HCT116 (cell line): ENCODE measurements around the gene PLB1. TPM values are rescaled to one million over a fixed set of nuclear protein-coding genes. Genes with fewer than 3 reads are reported as not detected.

ENCODE experiments used
- ATAC-seq: fragments of 200-7000 bp; cut with Tn5 transposase; 2 replicates; pipeline ENCODE4 v1.9.1; 2020; ENCODE audit warnings: mild to moderate bottlenecking, moderate library complexity
- BruUV-seq: library from RNA; stranded (reverse); fragments of 400-500 nt; replicated peaks from 2 replicates; lab custom pipeline; 2021; lab: Mats Ljungman, UMichigan
- CTCF ChIA-PET: fragments of 300-600 bp; sonication (Branson Sonifier 250); formaldehyde crosslinking; loops from one replicate; lab custom pipeline; 2021; ENCODE audit warnings: antibody characterized with exemption; lab: Charles Lee
- POLR2A ChIA-PET: fragments of 300-600, 350-600 bp; sonication (Branson Sonifier 250); formaldehyde crosslinking; loops from one replicate; lab custom pipeline; 2021; ENCODE audit warnings: antibody characterized with exemption; lab: Charles Lee
- RAD21 ChIA-PET, 2 experiments: fragments of 300-600 bp; sonication (Branson Sonifier 250); formaldehyde crosslinking; loops; one replicate each; lab custom pipeline; 2023; ENCODE audit warnings: low total read pairs in 2 of 2; ENCODE audit not compliant: uncharacterized antibody in 2 of 2, unreplicated experiment in 2 of 2, low non-redundant PET in 1 of 2; lab: Charles Lee
- DNase-seq: peaks from one replicate; pipeline ENCODE4 v3.0.0-alpha.2; 2010; ENCODE audit warnings: low read depth, low spot score
- H2AFZ ChIP-seq: fragments of 200-600 bp; shearing (Covaris generic), sonication (generic); 2 replicates; pipeline ENCODE4 v1.6.1; 2017; ENCODE audit warnings: low read depth, mixed run types, mixed read lengths, antibody characterized with exemption, low read length; ENCODE audit not compliant: poor library complexity, severe bottlenecking
- H3K27ac ChIP-seq: 2 replicates; pipeline ENCODE4 v1.5.1; 2012; ENCODE audit warnings: low read depth, low read length
- H3K27me3 ChIP-seq: fragments of 200-600 bp; sonication (generic); 2 replicates; pipeline ENCODE4 v1.6.1; 2016; ENCODE audit warnings: mixed run types, low read length, mixed read lengths; ENCODE audit not compliant: insufficient read depth
- H3K36me3 ChIP-seq, 2 experiments: fragments of 200-500 bp in 1 of 2; fragments of 200-600 bp in 1 of 2; sonication (Bioruptor generic) in 1 of 2; sonication (generic) in 1 of 2; 2 replicates each; pipeline versions ENCODE4 v1.5.1 to v1.6.1; 2014 to 2016; ENCODE audit warnings: low read length in 2 of 2, inconsistent platforms in 1 of 2, mixed read lengths in 1 of 2, mixed run types in 1 of 2; ENCODE audit not compliant: insufficient read depth in 2 of 2, control insufficient read depth in 1 of 2
- H3K4me1 ChIP-seq, 2 experiments: fragments of 200-600 bp in 1 of 2; sonication (generic) in 1 of 2; 2 replicates each; pipeline versions ENCODE4 v1.5.1 to v1.6.1; 2012 to 2017; ENCODE audit warnings: low read length in 2 of 2, inconsistent platforms in 1 of 2, mild to moderate bottlenecking in 1 of 2, mixed read lengths in 1 of 2, mixed run types in 1 of 2, moderate library complexity in 1 of 2; ENCODE audit not compliant: insufficient read depth in 2 of 2, control insufficient read depth in 1 of 2
- H3K4me2 ChIP-seq: fragments of 200-600 bp; sonication (generic); 2 replicates; pipeline ENCODE4 v1.6.1; 2017; ENCODE audit warnings: mixed run types, low read length, mixed read lengths
- H3K4me3 ChIP-seq, 2 experiments: fragments of 200-600 bp in 1 of 2; sonication (generic) in 1 of 2; replicated peaks in 1 of 2; 2 replicates each; pipeline ENCODE4 v1.5.1; 2011 to 2016; ENCODE audit warnings: low read length in 2 of 2, control low read depth in 1 of 2, low read depth in 1 of 2, mild to moderate bottlenecking in 1 of 2, mixed read lengths in 1 of 2, mixed run types in 1 of 2
- H3K79me2 ChIP-seq: fragments of 200-600 bp; sonication (generic); 2 replicates; pipeline ENCODE4 v1.6.1; 2017; ENCODE audit warnings: mild to moderate bottlenecking, mixed run types, low read length, moderate library complexity, mixed read lengths; ENCODE audit not compliant: insufficient read depth
- H3K9ac ChIP-seq: fragments of 200-600 bp; sonication (generic); 2 replicates; pipeline ENCODE4 v1.6.1; 2016; ENCODE audit warnings: low read length, mixed read lengths
- H3K9me2 ChIP-seq: fragments of 200-600 bp; sonication (generic), shearing (Covaris generic); 2 replicates; pipeline ENCODE4 v1.6.1; 2017; ENCODE audit warnings: mixed run types, mild to moderate bottlenecking, moderate library complexity; ENCODE audit not compliant: insufficient read depth
- H3K9me3 ChIP-seq, 2 experiments: fragments of 200-500 bp in 1 of 2; fragments of 200-600 bp in 1 of 2; sonication (Bioruptor generic) in 1 of 2; sonication (generic) in 1 of 2; 2 replicates each; pipeline ENCODE4 v1.6.1; 2014 to 2017; ENCODE audit warnings: low read length in 2 of 2, mixed read lengths in 2 of 2, inconsistent platforms in 1 of 2, low read depth in 1 of 2, mild to moderate bottlenecking in 1 of 2, mixed run types in 1 of 2, moderate library complexity in 1 of 2; ENCODE audit not compliant: control insufficient read depth in 1 of 2, insufficient read depth in 1 of 2
- H4K20me1 ChIP-seq: fragments of 200-600 bp; sonication (generic), shearing (Covaris generic); 2 replicates; pipeline ENCODE4 v1.6.1; 2017; ENCODE audit warnings: mixed run types, mild to moderate bottlenecking, moderate library complexity; ENCODE audit not compliant: insufficient read depth
- CBX3 ChIP-seq: IDR thresholded peaks from 2 replicates; pipeline ENCODE4 v1.6.1; 2012; ENCODE audit warnings: low read depth
- CEBPB ChIP-seq: IDR thresholded peaks from 2 replicates; pipeline ENCODE4 v1.6.1; 2012; ENCODE audit warnings: low read depth
- EGR1 ChIP-seq: IDR thresholded peaks from 2 replicates; pipeline ENCODE4 v1.6.1; 2012; ENCODE audit warnings: low read depth
- ELF1 ChIP-seq: IDR thresholded peaks from 2 replicates; pipeline ENCODE4 v1.6.1; 2012; ENCODE audit warnings: low read depth, borderline replicate concordance
- EZH2 ChIP-seq: fragments of 200-600 bp; sonication (generic); IDR thresholded peaks from 2 replicates; pipeline ENCODE4 v1.6.1; 2017; ENCODE audit warnings: antibody characterized with exemption, mixed run types
- EZH2phosphoT487 ChIP-seq: fragments of 200-600 bp; IDR thresholded peaks from 2 replicates; pipeline ENCODE4 v1.6.1; 2018; ENCODE audit warnings: antibody characterized with exemption, borderline replicate concordance
- FOSL1 ChIP-seq: IDR thresholded peaks from 2 replicates; pipeline ENCODE4 v1.6.1; 2012; ENCODE audit warnings: low read depth
- JUND ChIP-seq: IDR thresholded peaks from 2 replicates; pipeline ENCODE4 v1.6.1; 2012
- RAD21 ChIP-seq: IDR thresholded peaks from 2 replicates; pipeline ENCODE4 v1.6.1; 2012; ENCODE audit warnings: low read depth, mild to moderate bottlenecking
- SIN3A ChIP-seq: IDR thresholded peaks from 2 replicates; pipeline ENCODE4 v1.6.1; 2012; ENCODE audit warnings: low read depth
- SP1 ChIP-seq: IDR thresholded peaks from 2 replicates; pipeline ENCODE4 v1.6.1; 2012; ENCODE audit warnings: low read depth
- SRF ChIP-seq: IDR thresholded peaks from 2 replicates; pipeline ENCODE4 v1.6.1; 2012; ENCODE audit warnings: low read depth
- TCF7L2 ChIP-seq: IDR thresholded peaks from 2 replicates; pipeline ENCODE4 v1.7.0; 2011; ENCODE audit warnings: borderline replicate concordance, inconsistent platforms; ENCODE audit not compliant: insufficient read depth, insufficient read length; ENCODE audit errors: extremely low read depth
- YY1 ChIP-seq: IDR thresholded peaks from 2 replicates; pipeline ENCODE4 v1.6.1; 2011; ENCODE audit warnings: low read length, low read depth, moderate library complexity, mild to moderate bottlenecking; ENCODE audit not compliant: insufficient replicate concordance; ENCODE audit errors: extremely low read depth
- ZFX ChIP-seq: fragments of 450-650 bp; IDR thresholded peaks from 2 replicates; pipeline ENCODE4 v1.6.1; 2017
- ZNF274 ChIP-seq: fragments of 200-500 bp; sonication (Bioruptor generic); IDR thresholded peaks from 2 replicates; pipeline ENCODE4 v1.6.1; 2014; ENCODE audit warnings: mild to moderate bottlenecking, low read depth, low read length, inconsistent platforms
- intact Hi-C: fragments of 100-400 bp; cut with micrococcal nuclease; formaldehyde crosslinking; loops from 2 replicates; pipeline ENCODE4 v1.10.0; 2022
- total RNA-seq: library from RNA; stranded (reverse); gene quantifications from one replicate; pipeline ENCODE4 v1.2.1, GENCODE V29; 2021; ENCODE audit not compliant: unreplicated experiment
- TF ChIP-seq, protein P1 (sequence below): IDR thresholded peaks from 2 replicates; pipeline ENCODE4 v1.6.1; 2011; ENCODE audit warnings: mild to moderate bottlenecking, low read length, moderate library complexity; ENCODE audit not compliant: insufficient replicate concordance; ENCODE audit errors: extremely low read depth
- TF ChIP-seq, protein P2 (sequence below): IDR thresholded peaks from 2 replicates; pipeline ENCODE4 v1.6.1; 2012
- TF ChIP-seq, protein P3 (sequence below): IDR thresholded peaks from 2 replicates; pipeline ENCODE4 v1.6.1; 2012; ENCODE audit warnings: low read depth

The PLB1 gene
- total RNA-seq, 1 experiment from 2014 or later, result 0.49 TPM

DNA sequence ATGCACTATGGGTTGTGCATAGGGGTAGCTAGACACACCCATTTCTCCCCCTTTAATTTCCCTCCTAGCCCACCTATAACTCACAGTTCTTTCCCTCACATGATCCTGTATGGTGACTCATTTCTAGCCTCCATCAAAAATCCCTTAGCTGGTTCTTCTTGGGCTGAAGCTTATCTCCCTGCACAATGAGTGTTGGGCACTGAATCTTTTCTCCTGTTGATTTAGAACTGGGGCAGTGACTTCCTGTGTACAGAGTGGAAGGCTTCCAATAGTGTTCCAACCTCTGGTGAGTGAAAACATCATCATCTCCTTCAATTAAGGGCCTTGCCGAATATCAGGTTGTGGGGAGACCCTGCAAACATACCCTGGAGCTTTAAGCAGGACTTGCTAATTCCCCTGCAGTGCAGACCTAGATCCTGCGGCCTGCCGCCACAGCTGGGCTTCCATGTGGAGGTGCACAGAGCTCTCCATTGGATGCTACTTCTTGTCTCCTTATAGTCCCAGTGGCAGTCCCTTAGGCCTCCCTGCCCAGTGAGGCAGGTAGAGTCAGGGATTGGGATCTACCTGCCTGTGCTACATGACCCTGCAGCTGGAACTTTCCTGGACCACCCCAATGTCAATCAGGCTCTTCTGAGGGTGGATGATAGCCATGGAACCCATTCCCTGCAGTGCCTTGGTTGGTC, 121.8 kb downstream of the PLB1 start:
- Histone ChIP-seq H3K4me2 (no peak overlapping the region), H3K36me3 (no peaks in the 10 kb centered on the region), H3K9me3 (no peaks in the 10 kb centered on the region), H3K27ac (no peak overlapping the region), H2AFZ (no peak overlapping the region), H3K4me1 (peaks cover 7 to 41% of the 10 kb centered on the region in 2 experiments; a peak in 3 of 4 replicates), H3K4me3 (no peak overlapping the region), H3K9ac (no peak overlapping the region), H3K27me3 (no peaks in the 10 kb centered on the region), H3K9me2 (no peaks in the 10 kb centered on the region), H4K20me1 (no peaks in the 10 kb centered on the region), H3K79me2 (no peaks in the 10 kb centered on the region)
- ChIA-PET CTCF (interaction anchor here (0.9 kb wide), 1 partner anchor 23 kb away, joined by 5 read pairs; no protein-coding TSS in a partner anchor), POLR2A (no interaction called here), RAD21 (no interaction called here)
- TF ChIP-seq TCF7L2, result no peak
- TF ChIP-seq, protein P1, sequence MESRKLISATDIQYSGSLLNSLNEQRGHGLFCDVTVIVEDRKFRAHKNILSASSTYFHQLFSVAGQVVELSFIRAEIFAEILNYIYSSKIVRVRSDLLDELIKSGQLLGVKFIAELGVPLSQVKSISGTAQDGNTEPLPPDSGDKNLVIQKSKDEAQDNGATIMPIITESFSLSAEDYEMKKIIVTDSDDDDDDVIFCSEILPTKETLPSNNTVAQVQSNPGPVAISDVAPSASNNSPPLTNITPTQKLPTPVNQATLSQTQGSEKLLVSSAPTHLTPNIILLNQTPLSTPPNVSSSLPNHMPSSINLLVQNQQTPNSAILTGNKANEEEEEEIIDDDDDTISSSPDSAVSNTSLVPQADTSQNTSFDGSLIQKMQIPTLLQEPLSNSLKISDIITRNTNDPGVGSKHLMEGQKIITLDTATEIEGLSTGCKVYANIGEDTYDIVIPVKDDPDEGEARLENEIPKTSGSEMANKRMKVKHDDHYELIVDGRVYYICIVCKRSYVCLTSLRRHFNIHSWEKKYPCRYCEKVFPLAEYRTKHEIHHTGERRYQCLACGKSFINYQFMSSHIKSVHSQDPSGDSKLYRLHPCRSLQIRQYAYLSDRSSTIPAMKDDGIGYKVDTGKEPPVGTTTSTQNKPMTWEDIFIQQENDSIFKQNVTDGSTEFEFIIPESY, result no peak
- TF ChIP-seq RAD21, result no peak
- TF ChIP-seq SRF, result no peak
- TF ChIP-seq CEBPB, result no peak
- TF ChIP-seq, protein P2, sequence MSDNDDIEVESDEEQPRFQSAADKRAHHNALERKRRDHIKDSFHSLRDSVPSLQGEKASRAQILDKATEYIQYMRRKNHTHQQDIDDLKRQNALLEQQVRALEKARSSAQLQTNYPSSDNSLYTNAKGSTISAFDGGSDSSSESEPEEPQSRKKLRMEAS, result no peak
- no peak for TF ChIP-seq EGR1
- no peak for TF ChIP-seq EZH2
- no peak for TF ChIP-seq ZFX
- no peak for TF ChIP-seq JUND
- no peak for TF ChIP-seq FOSL1
- TF ChIP-seq, protein P3, sequence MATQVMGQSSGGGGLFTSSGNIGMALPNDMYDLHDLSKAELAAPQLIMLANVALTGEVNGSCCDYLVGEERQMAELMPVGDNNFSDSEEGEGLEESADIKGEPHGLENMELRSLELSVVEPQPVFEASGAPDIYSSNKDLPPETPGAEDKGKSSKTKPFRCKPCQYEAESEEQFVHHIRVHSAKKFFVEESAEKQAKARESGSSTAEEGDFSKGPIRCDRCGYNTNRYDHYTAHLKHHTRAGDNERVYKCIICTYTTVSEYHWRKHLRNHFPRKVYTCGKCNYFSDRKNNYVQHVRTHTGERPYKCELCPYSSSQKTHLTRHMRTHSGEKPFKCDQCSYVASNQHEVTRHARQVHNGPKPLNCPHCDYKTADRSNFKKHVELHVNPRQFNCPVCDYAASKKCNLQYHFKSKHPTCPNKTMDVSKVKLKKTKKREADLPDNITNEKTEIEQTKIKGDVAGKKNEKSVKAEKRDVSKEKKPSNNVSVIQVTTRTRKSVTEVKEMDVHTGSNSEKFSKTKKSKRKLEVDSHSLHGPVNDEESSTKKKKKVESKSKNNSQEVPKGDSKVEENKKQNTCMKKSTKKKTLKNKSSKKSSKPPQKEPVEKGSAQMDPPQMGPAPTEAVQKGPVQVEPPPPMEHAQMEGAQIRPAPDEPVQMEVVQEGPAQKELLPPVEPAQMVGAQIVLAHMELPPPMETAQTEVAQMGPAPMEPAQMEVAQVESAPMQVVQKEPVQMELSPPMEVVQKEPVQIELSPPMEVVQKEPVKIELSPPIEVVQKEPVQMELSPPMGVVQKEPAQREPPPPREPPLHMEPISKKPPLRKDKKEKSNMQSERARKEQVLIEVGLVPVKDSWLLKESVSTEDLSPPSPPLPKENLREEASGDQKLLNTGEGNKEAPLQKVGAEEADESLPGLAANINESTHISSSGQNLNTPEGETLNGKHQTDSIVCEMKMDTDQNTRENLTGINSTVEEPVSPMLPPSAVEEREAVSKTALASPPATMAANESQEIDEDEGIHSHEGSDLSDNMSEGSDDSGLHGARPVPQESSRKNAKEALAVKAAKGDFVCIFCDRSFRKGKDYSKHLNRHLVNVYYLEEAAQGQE, result no peak
- TF ChIP-seq ELF1, result no peak
- no peak for TF ChIP-seq ZNF274
- no peak for TF ChIP-seq CBX3
- no peak for TF ChIP-seq EZH2phosphoT487
- no peak for TF ChIP-seq SIN3A
- TF ChIP-seq SP1, result no peak
- TF ChIP-seq YY1, result no peak
- DNase-seq (no peak), ATAC-seq (no peak)
- no TSS peak for BruUV-seq
- intact Hi-C loops, result no loop called here
